GM21515 (cell line): ENCODE data around the gene INPP4B.

ENCODE experiments used
- ATAC-seq: cut with Tn5 transposase; IDR thresholded peaks from one replicate; pipeline ENCODE4 v1.9.1; 2021; ENCODE audit not compliant: unreplicated experiment

Gene INPP4B

DNA sequence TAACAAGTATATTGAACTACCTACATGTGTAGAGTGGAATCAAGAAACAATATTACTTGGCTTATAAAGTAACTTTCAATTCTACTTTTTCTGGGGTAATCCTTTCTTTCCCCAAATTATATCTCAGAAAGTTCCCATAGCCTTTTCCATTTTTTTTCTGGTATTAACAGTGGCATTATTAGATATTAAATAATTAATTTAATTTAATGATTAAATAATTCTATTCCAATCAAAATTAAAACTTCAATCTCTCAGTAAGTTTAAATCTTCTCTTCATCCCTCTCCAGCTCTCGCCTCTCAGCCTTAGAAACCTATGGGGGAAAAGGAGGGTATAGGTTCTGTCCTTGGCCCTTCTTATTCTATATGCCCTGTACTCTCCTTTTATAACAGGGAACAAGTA lies 262.4 kb downstream of the INPP4B start:
- no peak for ATAC-seq

GRCh38 chr4:142582340-142582739 lies 263.8 kb downstream of the INPP4B start:
- ATAC-seq, result no peak

DNA sequence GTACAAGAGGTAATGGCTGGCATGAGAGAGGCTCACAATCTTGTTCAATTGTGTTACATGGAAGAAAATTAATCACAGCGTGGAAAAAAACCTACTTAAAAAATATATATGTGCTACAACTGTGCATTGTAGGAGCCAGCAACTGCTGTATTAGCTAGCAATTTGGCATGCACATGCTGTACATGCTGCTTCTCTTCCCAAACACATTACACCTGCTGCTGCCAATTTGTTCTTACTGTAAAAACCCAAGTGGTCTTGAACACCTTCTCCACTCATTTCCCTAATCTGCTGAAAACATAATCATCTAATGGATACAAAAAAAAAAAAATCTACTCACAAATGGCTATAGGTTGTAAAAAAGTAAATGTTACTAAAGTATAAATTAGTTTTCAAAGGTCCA lies 264.2 kb downstream of the INPP4B start:
- no peak for ATAC-seq

DNA sequence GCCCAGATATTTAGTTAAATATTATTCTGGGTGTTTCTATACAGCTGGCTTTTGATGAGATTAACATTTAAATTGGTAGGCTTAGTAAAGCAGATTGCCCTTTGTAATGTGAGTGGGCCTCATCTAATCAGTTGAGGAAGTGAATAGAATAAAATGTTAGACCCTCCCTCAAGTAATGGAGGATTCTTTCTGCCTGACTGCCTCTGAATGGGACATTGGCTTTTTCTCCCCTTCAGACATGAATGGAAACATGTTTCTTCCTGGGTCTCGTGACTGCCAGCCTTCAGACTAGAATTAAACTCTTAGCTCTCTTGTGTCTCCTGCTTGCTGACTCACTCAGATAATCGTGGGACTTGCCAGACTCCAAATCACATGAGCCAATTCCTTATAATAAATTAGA lies 266.7 kb downstream of the INPP4B start:
- ATAC-seq, result no peak

DNA sequence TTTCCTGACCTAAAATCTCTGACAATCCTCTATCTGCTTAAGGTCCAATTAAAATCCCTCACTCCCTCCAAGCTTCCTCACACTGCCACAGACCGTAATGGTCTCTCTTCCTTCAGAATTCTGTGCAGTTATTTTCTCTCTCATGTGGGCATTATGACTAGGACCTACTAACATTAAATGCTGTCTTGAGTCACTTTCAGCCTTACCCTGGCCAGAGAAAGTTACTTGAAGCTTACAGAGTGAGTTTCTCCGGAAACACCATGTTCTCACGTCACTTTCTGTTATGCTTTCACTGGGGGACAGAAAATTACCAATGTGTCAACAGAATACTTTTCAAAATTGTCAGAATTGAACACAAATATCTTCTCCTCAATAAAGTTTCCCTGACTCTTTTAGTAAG lies 271.8 kb downstream of the INPP4B start:
- ATAC-seq, result no peak

GRCh38 chr4:142572071-142572470 lies 274.0 kb downstream of the INPP4B start:
- no peak for ATAC-seq

DNA sequence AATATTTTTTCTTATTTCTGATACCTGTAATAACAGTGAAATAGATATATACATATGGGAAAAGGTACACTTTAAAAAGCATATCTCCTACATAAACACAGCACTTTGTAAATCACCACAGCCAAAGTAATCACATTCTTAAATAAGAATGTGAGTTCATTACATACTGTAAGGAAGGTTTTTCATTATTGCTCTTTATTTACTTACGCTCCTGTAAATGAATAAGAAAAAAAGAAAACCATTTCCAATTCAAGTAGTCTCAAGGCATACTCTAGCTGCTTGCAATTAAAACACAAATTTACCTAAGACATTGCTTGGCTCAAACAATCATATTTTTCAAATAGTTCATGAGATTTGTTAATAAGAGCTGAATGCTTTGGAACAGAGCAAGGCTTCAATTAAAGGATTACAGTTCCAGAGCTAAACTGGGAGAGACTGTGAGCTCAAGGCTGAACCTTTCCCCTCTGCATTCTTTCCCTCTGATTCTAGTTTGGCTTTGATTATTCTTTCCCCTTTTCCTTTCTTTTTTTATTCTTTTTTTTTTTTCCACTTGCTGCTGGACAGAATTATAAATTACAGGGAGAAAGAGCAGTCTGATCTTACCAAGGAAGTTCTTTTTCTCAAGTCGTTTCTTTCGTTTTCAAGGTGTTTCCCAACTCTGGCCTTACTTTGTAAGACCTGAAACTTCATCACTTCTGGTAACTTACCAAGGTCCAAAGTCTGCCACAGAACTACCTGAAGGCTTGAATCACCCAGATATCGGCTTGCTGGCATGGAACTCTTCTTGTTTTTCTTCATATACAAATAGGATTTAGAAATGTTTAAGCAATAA lies 278.3 kb downstream of the INPP4B start:
- no peak for ATAC-seq

GRCh38 chr4:142567199-142567598 lies 278.9 kb downstream of the INPP4B start:
- no peak for ATAC-seq

DNA sequence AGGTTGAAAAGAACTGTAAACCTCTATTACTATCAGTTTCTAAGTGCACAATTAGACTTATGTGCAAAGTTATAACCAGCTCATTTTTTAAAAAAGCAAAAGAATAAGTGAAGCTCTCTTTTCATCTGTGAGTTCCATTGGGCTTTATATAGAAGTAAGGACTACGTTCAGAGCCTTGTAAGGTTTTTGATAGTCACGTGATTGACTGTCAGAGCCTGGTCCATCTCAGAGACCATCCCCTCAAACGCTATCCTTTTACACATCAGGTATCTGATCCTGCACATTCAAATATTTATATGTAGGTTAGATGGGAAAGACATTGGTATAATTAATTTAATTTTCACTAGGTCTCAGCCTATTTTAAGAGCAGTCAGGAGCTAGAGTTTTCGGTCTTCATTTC lies 279.3 kb downstream of the INPP4B start:
- ATAC-seq, result no peak

DNA sequence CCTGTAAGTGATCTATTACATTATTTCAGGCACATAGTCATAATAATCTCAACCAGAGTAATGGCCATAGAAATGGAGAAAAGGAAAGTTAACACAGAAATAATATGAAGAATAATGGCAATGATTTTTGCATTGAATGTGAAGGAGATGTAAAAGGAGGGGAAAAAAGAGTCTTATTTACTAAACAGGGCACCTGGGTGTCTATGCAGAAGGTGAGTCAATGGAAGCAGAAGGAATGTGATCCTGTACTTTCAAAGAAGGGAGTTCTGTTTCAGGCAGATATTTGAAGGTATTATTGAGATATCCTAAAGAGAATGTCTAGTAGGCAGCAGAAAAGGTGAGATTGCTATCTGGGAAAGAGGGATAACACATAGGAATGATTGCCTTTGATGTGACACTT lies 279.9 kb downstream of the INPP4B start:
- no peak for ATAC-seq

- no peak for ATAC-seq
These were observed 280.3 kb downstream of the INPP4B start for GRCh38 chr4:142565771-142566170.

DNA sequence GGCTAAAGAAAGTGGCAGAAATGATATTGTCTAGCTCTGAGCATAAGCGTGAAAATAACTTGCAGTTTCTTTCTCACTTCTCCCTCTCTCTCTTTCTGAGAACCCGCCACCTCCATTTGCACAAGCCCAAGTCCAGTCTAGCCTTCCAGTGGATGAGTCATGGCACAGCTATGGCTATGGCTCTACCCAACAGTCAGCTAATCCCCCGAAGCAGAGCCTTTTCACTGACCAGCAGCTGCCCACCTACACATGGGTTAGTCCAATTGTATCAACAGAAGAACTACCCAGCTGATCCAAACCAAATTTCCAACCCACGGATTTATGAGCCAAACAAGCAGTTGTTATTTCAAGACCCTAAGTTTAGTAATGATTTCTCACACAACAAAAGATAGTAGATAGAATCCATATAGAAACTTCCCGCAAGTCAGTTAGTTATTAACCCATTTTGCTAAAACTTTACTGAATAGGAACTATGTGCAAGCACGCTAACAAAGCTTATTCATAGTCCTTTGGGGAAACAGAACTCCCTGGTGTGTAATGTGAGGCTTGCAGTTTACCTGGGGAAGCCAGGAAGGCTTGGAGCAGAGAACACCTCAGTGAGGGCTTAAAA lies 282.3 kb downstream of the INPP4B start:
- ATAC-seq, result no peak

GRCh38 chr4:142559986-142560385 lies 286.1 kb downstream of the INPP4B start:
- ATAC-seq, result no peak

DNA sequence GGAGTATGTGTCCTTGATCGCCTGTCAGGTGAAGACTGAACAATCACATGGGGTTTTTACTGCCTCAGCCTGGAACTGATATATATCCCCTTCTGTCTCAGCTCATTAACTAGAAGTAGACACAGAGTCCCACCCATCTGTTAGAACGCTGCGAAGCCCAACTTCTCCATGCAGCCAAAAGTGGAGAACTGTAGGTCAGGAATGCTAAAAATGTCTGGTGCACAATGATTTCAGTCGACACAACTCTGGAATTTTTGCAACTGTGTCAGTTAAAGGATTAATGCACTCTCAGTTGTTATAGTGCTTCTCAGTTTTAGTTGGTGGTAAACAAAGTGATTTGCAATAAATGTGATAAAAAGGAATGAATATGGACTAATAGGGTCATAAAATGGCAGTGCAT lies 287.2 kb downstream of the INPP4B start:
- ATAC-seq, result no peak

- no peak for ATAC-seq
These were observed 288.8 kb downstream of the INPP4B start for GRCh38 chr4:142557239-142557801.

DNA sequence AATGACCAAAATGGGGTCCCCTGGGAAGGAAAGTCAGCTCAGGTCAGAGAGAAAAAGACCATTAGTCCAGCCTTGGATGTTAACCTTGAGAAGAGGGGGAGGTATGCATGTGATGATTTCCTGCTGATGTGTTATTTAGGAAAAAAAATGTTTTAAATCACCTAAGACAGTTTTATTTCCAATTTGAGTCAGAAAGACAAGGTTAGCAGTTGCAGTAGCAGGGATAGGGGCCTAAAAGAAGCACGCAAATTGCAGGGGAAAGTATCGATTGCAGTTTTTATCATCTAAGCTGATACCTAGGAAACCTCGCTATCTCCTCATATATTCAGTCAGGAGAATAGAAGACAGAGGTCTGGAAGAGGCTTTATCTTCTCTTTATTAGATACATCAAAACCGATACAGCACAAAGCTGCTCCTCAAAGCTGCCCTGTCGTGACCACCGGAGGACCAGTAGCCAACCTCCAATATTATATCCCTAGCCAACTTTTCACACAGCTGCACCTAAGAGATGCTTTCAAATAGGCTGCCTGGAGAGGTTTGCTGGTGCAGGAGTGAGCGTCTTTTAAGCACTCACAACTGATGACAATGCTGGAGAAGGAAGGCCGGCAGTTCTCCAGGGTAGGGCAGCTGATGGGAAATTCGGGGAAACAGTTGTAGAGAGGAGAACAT lies 289.4 kb downstream of the INPP4B start:
- ATAC-seq, result no peak

- ATAC-seq, result no peak
These were observed 290.1 kb downstream of the INPP4B start for GRCh38 chr4:142556048-142556447.

GRCh38 chr4:142554412-142554811 lies 291.7 kb downstream of the INPP4B start:
- ATAC-seq, result no peak

GRCh38 chr4:142551517-142552305 lies 294.4 kb downstream of the INPP4B start:
- ATAC-seq, result no peak

GRCh38 chr4:142550965-142551364 lies 295.1 kb downstream of the INPP4B start:
- ATAC-seq, result no peak
